Measurements from ENCODE around the gene HECW1.
A peak's percentile ranks its signal among the peaks of the same experiment; 100 is the strongest.

- peak; percentile 98 for TF ChIP-seq CTCF (conservative IDR thresholded peaks at IDR 0.05; ENCODE audit: low read length)
- TF ChIP-seq EZH2phosphoT487 (IDR thresholded peaks at IDR 0.05; ENCODE audit: borderline replicate concordance): no peak
Observed at GRCh38 chr7:43582503-43583423, 470.3 kb downstream of the HECW1 start, which contains the start of gene STK17A.
